ENCODE measurements around the gene JADE2.

JADE2 gene

GRCh38 chr5:134561871-134562296, 36.4 kb downstream of the JADE2 start:
- TF ChIP-seq GATA3 (IDR thresholded peaks at IDR 0.05; ENCODE audit: low read depth, low read length), result no peak
- TF ChIP-seq GATA2 (IDR thresholded peaks at IDR 0.05; ENCODE audit: low read depth, low read length), result no peak

GRCh38 chr5:134563221-134563620, 37.8 kb downstream of the JADE2 start:
- TF ChIP-seq GATA2 (IDR thresholded peaks at IDR 0.05; ENCODE audit: low read depth, low read length) (no peak), GATA3 (IDR thresholded peaks at IDR 0.05; ENCODE audit: low read depth, low read length) (no peak)

- no peak for TF ChIP-seq GATA2 (IDR thresholded peaks at IDR 0.05; ENCODE audit: low read depth, low read length)
- TF ChIP-seq GATA3 (IDR thresholded peaks at IDR 0.05; ENCODE audit: low read depth, low read length), result no peak
These were observed 38.5 kb downstream of the JADE2 start for GRCh38 chr5:134563962-134564361.

- TF ChIP-seq GATA3 (IDR thresholded peaks at IDR 0.05; ENCODE audit: low read depth, low read length) (no peak), GATA2 (IDR thresholded peaks at IDR 0.05; ENCODE audit: low read depth, low read length) (no peak)
These were observed 38.9 kb downstream of the JADE2 start for GRCh38 chr5:134564396-134564795.

DNA sequence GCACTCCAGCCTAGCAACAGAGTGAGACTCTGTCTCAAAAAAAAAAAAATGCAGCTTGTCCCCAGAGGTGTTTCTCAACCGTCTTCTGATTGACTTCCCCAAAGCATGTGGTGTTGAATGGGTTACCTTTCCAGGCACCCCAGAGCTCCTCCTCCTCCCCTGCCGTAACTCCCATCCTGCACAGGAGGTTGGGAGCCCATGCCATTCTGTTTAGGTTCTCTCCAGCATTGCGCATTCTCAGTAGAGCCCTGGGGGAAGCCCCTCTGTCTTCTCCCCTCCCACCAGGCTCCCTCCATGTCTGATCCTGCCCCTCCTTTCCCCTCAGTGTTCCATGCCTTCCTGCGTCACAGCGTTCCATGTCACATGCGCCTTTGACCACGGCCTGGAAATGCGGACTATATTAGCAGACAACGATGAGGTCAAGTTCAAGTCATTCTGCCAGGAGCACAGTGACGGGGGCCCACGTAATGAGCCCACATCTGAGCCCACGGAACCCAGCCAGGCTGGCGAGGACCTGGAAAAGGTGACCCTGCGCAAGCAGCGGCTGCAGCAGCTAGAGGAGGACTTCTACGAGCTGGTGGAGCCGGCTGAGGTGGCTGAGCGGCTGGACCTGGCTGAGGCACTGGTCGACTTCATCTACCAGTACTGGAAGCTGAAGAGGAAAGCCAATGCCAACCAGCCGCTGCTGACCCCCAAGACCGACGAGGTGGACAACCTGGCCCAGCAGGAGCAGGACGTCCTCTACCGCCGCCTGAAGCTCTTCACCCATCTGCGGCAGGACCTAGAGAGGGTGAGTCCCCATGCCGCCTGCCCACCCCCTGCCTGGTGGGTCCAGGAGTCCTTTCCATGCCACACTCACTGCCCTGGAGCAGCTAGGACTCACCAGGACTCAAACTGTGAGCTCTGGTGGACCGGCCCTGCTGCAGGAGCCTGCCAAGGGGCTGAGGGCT, 40.6 kb downstream of the JADE2 start:
- TF ChIP-seq GATA3 (IDR thresholded peaks at IDR 0.05; ENCODE audit: low read depth, low read length) (no peak), GATA2 (IDR thresholded peaks at IDR 0.05; ENCODE audit: low read depth, low read length) (no peak)

GRCh38 chr5:134566741-134567221, 41.3 kb downstream of the JADE2 start:
- TF ChIP-seq GATA3 (IDR thresholded peaks at IDR 0.05; ENCODE audit: low read depth, low read length), result no peak

GRCh38 chr5:134567641-134568336, 42.3 kb downstream of the JADE2 start:
- TF ChIP-seq GATA3 (IDR thresholded peaks at IDR 0.05; ENCODE audit: low read depth, low read length) (no peak), GATA2 (IDR thresholded peaks at IDR 0.05; ENCODE audit: low read depth, low read length) (no peak)

DNA sequence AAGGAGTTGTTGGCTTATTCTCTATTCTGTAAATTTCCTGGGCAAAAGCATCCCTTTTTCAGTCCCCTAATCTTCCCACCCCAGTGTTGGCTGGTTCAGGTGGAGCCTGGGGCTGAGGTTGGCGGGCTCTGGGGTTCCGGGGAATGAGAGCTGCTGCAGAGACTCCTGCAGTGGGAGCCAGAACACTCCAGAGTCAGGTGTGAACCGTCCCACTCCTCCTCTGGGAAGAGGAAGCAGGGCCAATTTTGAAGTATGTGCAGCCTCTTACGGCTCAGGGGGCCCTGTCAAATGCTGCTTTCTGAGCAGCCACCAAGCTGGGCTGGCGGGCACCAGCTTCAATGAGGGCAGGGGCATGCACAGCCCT, 42.8 kb downstream of the JADE2 start:
- no peak for TF ChIP-seq GATA2 (IDR thresholded peaks at IDR 0.05; ENCODE audit: low read depth, low read length)
- no peak for TF ChIP-seq GATA3 (IDR thresholded peaks at IDR 0.05; ENCODE audit: low read depth, low read length)

GRCh38 chr5:134568761-134569695, 43.6 kb downstream of the JADE2 start:
- TF ChIP-seq GATA3 (IDR thresholded peaks at IDR 0.05; ENCODE audit: low read depth, low read length) (no peak), GATA2 (IDR thresholded peaks at IDR 0.05; ENCODE audit: low read depth, low read length) (peak; percentile 14; the same call in 1 of the 2 replicates)

GRCh38 chr5:134569758-134570364, 44.4 kb downstream of the JADE2 start:
- no peak for TF ChIP-seq GATA3 (IDR thresholded peaks at IDR 0.05; ENCODE audit: low read depth, low read length)
- TF ChIP-seq GATA2 (IDR thresholded peaks at IDR 0.05; ENCODE audit: low read depth, low read length), result no peak

- TF ChIP-seq GATA3 (IDR thresholded peaks at IDR 0.05; ENCODE audit: low read depth, low read length) (no peak), GATA2 (IDR thresholded peaks at IDR 0.05; ENCODE audit: low read depth, low read length) (no peak)
These were observed 44.9 kb downstream of the JADE2 start for GRCh38 chr5:134570365-134570758.

DNA sequence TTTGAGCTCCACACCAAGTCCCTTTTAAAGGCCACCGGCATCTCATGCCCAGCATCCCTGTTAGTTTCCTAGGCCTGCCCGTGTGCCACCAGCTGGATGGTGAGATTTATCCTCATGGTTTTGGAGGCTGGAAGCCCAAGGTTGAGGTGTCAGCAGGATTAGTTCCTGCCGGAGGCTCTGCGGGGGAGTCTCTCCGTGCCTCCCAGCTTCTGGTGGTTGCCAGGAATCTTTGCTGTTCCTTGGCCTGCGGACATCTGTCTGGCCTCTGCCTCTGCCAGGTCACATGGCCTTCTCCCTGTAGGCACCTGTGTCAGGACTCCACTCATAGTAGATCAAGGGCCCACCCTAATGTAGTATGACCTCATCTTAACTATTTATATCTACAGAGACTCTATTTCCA, 45.4 kb downstream of the JADE2 start:
- TF ChIP-seq GATA3 (IDR thresholded peaks at IDR 0.05; ENCODE audit: low read depth, low read length), result no peak
- TF ChIP-seq GATA2 (IDR thresholded peaks at IDR 0.05; ENCODE audit: low read depth, low read length), result no peak

GRCh38 chr5:134571693-134572405, 46.4 kb downstream of the JADE2 start:
- TF ChIP-seq GATA3 (IDR thresholded peaks at IDR 0.05; ENCODE audit: low read depth, low read length) (no peak), GATA2 (IDR thresholded peaks at IDR 0.05; ENCODE audit: low read depth, low read length) (no peak)
